RKO (cell line): ENCODE data around the gene PCDHB14.
"Not testable (repeated sequence)": the region's sequence is repeated elsewhere in the genome, so short reads cannot be mapped to it uniquely, and the experiment has no call there.

Experiments
- DNase-seq: peaks from one replicate; pipeline ENCODE4 v3.0.0-alpha.2; 2016; ENCODE audit warnings: low spot score

Gene PCDHB14

DNA sequence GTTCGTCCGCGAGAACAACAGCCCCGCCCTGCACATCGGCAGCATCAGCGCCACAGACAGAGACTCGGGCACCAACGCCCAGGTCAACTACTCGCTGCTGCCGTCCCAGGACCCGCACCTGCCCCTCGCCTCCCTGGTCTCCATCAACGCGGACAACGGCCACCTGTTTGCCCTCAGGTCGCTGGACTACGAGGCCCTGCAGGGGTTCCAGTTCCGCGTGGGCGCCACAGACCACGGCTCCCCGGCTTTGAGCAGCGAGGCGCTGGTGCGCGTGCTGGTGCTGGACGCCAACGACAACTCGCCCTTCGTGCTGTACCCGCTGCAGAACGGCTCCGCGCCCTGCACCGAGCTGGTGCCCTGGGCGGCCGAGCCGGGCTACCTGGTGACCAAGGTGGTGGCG is 12.9 kb upstream of the PCDHB14 start:
- DNase-seq = not testable (repeated sequence)

DNA sequence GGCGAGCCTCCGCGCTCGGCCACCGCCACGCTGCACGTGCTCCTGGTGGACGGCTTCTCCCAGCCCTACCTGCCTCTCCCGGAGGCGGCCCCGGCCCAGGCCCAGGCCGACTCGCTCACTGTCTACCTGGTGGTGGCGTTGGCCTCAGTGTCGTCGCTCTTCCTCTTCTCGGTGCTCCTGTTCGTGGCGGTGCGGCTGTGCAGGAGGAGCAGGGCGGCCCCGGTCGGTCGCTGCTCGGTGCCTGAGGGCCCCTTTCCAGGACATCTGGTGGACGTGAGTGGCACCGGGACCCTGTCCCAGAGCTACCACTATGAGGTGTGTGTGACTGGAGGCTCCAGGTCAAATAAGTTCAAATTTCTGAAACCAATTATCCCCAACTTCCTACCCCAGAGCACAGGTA is 12.3 kb upstream of the PCDHB14 start:
- DNase-seq = not testable (repeated sequence)

DNA sequence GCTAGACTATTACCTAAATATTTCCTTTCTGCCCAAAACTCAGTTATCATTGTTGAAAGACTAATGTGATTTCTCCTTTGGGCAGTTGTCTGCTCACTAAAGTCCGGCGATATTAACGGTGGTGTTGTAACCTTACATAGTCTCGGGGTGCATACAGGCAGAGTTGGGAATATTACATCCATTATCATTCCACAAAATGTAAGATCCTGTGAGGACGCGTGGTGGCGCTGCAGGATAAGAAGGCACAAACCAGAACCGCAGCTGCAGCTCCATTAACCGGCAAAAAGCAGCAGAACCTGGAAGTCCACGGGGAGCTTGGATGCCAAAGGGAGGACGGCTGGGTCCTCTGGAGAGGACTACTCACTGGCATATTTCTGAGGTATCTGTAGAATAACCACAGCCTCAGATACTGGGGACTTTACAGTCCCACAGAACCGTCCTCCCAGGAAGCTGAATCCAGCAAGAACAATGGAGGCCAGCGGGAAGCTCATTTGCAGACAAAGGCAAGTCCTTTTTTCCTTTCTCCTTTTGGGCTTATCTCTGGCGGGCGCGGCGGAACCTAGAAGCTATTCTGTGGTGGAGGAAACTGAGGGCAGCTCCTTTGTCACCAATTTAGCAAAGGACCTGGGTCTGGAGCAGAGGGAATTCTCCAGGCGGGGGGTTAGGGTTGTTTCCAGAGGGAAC is 9.3 kb upstream of the PCDHB14 start, which contains the start of gene PCDHB13:
PCDHB13 (plus strand) TSS at position 264 of the 684 bp plus-strand sequence; CDS start at position 469, 205 bp downstream.
- peak; percentile 92 for DNase-seq

DNA sequence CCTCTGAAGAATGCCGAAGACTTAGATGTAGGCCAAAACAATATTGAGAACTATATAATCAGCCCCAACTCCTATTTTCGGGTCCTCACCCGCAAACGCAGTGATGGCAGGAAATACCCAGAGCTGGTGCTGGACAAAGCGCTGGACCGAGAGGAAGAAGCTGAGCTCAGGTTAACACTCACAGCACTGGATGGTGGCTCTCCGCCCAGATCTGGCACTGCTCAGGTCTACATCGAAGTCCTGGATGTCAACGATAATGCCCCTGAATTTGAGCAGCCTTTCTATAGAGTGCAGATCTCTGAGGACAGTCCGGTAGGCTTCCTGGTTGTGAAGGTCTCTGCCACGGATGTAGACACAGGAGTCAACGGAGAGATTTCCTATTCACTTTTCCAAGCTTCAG is 8.6 kb upstream of the PCDHB14 start:
- not testable (repeated sequence) for DNase-seq

DNA sequence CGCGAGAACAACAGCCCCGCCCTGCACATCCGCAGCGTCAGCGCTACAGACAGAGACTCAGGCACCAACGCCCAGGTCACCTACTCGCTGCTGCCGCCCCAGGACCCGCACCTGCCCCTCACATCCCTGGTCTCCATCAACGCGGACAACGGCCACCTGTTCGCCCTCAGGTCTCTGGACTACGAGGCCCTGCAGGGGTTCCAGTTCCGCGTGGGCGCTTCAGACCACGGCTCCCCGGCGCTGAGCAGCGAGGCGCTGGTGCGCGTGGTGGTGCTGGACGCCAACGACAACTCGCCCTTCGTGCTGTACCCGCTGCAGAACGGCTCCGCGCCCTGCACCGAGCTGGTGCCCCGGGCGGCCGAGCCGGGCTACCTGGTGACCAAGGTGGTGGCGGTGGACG is 7.6 kb upstream of the PCDHB14 start:
- DNase-seq = not testable (repeated sequence)

DNA sequence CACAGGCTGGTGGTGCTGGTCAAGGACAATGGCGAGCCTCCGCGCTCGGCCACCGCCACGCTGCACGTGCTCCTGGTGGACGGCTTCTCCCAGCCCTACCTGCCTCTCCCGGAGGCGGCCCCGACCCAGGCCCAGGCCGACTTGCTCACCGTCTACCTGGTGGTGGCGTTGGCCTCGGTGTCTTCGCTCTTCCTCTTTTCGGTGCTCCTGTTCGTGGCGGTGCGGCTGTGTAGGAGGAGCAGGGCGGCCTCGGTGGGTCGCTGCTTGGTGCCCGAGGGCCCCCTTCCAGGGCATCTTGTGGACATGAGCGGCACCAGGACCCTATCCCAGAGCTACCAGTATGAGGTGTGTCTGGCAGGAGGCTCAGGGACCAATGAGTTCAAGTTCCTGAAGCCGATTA is 7.1 kb upstream of the PCDHB14 start:
- not testable (repeated sequence) for DNase-seq

DNA sequence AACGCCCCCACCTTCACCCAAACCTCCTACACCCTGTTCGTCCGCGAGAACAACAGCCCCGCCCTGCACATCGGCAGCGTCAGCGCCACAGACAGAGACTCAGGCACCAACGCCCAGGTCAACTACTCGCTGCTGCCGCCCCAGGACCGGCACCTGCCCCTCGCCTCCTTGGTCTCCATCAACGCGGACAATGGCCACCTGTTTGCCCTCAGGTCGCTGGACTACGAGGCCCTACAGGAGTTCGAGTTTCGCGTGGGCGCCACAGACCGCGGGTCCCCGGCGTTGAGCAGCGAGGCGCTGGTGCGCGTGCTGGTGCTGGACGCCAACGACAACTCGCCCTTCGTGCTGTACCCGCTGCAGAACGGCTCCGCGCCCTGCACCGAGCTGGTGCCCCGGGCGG is 1.7 kb downstream of the PCDHB14 start:
- not testable (repeated sequence) for DNase-seq

DNA sequence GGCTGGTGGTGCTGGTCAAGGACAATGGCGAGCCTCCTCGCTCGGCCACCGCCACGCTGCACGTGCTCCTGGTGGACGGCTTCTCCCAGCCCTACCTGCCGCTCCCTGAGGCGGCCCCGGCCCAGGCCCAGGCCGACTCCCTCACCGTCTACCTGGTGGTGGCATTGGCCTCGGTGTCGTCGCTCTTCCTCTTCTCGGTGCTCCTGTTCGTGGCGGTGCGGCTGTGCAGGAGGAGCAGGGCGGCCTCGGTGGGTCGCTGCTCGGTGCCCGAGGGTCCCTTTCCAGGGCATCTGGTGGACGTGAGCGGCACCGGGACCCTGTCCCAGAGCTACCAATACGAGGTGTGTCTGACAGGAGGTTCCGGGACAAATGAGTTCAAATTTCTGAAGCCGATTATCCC is 2.3 kb downstream of the PCDHB14 start:
- not testable (repeated sequence) for DNase-seq

DNA sequence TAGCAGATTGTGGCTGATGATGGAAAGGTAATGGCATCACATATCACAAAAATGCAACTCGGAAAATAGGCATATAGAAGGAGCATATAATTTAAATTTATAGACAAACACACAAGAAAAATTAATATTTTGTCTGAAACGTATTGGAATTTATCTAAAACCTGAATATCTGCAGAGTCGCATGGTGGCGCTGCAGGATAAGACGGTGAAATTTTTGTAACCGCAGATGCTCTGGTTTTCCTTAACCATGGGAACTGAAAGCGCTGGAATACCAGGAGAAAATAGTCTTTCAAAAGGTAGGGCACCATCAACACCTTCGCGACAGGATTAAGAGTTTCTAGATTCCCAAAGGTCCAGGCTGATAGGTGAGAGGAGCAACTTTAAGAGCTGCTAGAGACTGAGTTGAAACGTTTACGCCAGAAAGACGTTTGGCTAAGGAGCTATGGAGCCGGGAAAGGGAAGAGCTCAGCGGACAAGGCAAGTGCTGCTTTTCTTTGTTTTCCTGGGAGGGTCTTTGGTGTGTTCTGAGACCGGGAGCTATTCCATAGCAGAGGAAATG is 11.0 kb downstream of the PCDHB14 start:
- DNase-seq = no peak

DNA sequence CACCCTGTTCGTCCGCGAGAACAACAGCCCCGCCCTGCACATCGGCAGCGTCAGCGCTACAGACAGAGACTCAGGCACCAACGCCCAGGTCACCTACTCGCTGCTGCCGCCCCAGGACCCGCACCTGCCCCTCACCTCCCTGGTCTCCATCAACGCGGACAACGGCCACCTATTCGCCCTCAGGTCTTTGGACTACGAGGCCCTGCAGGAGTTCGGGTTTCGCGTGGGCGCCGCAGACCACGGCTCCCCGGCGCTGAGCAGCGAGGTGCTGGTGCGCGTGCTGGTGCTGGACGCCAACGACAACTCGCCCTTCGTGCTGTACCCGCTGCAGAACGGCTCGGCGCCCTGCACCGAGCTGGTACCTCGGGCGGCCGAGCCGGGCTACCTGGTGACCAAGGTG is 12.8 kb downstream of the PCDHB14 start:
- not testable (repeated sequence) for DNase-seq

DNA sequence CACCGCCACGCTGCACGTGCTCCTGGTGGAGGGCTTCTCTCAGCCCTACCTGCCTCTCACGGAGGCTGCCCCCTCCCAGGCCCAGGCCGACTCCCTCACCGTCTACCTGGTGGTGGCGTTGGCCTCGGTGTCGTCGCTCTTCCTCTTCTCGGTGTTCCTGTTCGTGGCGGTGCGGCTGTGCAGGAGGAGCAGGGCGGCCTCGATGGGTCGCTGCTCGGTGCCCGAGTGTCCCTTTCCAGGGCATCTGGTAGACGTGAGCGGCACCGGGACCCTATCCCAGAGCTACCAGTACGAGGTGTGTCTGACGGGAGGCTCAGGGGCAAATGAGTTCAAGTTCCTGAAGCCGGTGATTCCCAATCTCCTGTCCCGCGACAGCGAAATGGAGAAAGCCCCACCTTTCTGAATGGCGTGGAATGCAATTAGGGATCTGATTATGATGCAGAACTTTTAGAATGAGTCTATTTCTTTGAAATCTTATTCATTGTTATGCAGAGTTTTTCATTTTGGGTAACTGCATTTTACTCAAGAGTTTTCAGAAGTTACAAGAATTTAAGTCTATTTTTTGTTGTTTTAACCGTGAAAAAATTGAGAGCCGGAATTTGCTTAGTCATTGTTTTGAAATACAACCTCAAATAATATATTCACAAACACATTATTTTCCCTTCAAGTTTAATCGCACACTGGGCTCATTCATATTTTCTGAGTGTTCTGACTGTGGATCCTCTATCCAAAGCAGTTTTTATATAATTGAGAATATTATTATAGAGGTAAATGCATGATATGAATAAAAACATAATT is 13.6 kb downstream of the PCDHB14 start:
- no peak for DNase-seq

DNA sequence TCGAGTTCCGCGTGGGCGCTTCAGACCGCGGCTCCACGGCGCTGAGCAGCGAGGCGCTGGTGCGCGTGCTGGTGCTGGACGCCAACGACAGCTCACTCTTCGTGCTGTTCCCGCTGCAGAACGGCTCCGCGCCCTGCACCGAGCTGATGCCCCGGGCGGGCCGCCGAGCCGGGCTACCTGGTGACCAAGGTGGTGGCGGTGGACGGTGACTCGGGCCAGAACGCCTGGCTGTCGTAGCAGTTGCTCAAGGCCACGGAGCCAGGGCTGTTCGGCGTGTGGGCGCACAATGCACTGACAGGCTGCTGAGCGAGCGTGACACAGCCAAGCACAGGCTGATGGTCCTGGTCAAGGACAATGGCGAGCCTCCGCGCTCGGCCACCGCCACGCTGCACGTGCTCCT is 18.4 kb downstream of the PCDHB14 start:
- no peak for DNase-seq

DNA sequence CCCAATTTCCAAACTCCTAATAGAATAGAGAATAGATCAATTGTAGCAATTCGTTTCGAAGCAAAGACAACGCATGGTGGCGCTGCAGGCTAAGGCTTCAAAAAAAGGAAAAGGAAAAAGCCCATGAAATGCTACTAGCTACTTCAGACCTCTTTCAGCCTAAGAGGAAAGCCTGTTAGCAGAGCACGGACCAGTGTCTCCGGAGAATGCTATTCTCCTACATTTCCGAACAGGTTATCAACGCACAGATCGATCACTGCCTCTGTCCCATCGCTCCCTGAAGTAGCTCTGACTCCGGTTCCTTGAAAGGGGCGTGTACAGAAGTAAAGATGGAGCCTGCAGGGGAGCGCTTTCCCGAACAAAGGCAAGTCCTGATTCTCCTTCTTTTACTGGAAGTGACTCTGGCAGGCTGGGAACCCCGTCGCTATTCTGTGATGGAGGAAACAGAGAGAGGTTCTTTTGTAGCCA is 22.1 kb downstream of the PCDHB14 start, which contains the start of gene PCDHB15:
PCDHB15 (plus strand) TSS at position 146 of the 468 bp plus-strand sequence; CDS start at position 330, 184 bp downstream.
- DNase-seq = peak; percentile 42

DNA sequence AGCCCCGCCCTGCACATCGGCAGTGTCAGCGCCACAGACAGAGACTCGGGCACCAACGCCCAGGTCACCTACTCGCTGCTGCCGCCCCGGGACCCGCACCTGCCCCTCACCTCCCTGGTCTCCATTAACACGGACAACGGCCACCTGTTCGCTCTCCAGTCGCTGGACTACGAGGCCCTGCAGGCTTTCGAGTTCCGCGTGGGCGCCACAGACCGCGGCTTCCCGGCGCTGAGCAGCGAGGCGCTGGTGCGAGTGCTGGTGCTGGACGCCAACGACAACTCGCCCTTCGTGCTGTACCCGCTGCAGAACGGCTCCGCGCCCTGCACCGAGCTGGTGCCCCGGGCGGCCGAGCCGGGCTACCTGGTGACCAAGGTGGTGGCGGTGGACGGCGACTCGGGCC is 23.8 kb downstream of the PCDHB14 start:
- not testable (repeated sequence) for DNase-seq

DNA sequence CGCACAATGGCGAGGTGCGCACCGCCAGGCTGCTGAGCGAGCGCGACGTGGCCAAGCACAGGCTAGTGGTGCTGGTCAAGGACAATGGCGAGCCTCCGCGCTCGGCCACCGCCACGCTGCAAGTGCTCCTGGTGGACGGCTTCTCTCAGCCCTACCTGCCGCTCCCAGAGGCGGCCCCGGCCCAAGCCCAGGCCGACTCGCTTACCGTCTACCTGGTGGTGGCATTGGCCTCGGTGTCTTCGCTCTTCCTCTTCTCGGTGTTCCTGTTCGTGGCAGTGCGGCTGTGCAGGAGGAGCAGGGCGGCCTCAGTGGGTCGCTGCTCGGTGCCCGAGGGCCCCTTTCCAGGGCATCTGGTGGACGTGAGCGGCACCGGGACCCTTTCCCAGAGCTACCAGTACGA is 24.3 kb downstream of the PCDHB14 start:
- DNase-seq = not testable (repeated sequence)

DNA sequence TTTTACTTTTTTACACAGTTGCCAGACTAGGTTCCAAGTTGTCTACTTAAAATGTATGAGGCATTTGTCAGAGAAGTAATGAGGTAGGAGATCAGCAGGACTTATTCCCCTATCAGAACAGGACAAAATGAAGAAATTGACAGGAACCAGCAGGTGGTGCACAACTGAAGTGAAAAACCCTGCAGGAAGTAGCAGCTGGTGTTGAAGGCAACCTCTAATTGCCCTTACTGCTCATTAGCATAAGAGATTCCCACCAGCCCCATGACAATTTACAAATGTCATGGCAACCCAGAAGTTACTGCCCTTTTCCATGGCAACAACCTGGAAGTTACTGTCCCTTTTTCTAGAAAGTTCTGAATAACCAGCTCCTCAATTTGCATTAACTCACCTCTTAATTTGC is 27.4 kb downstream of the PCDHB14 start:
- peak; percentile 46 for DNase-seq

DNA sequence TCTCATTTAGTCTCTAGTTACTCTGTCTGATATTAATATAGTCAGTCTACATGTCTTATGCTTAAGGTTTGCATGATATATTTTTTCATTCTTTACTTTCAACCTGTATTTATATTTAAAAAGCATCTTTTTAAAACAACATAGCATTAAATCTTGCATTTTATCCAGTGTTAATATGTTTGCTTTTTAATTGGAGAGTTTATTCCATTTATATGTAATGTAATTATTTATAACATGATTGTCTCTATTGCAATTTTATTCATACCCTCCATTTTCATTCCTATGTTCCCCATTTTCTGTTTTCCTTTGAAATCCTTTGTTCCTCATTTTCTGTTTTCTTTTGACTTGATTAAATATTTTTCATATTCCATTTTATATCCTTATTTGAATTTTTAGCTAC is 35.3 kb downstream of the PCDHB14 start:
- no peak for DNase-seq

DNA sequence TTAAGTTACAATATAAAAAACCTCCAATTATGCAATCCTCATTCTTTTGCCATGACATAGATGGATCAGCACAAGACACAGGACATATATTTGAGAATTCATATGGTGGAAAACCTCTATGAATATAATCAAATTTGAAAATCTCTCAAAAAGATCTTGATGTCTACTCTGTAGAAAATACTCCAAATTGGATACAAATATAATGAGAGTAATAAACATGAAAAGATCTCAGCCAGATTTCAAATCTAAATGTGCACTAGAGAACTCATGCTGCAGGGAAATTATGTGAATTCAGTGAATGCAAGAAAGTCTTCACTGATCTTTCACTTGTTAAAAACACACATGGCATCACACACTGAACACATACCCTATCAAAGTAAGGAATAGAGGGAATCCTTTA is 35.8 kb downstream of the PCDHB14 start:
- DNase-seq = no peak

DNA sequence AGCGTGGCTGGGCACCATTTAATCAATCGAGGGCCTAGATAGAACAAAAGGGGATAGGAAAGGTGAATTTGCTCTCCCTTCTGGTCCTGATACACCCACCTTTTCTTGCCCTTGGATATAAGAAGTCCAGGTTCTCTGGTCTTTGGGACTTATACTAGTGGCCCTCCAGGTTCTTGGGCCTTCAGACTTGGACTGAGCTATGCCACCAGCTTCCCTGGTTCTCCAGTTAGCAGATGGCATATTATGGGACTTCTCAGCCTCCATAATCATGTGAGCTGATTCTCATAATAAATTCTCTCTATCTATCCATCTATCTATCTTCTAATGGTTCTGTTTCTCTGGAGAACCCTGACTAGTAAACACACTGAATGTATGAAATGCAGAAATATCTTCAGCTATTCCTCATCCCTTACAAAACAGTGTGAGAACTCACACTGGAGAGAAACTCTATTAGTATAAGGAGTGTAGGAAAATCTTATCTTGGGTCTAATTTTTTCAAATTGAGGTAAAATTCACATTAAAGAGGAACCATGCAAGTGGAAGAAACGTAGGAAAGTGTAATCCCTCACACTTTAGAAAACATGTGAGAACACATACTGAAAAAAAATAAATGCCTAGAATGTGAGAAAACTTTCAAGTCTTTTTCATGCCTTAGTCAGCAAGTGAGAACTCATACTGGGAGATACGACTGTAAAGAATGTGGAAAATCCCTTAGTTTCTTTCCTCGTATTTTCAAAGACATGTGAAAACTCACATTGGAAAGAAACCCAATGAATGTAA is 37.5 kb downstream of the PCDHB14 start:
- DNase-seq = no peak

DNA sequence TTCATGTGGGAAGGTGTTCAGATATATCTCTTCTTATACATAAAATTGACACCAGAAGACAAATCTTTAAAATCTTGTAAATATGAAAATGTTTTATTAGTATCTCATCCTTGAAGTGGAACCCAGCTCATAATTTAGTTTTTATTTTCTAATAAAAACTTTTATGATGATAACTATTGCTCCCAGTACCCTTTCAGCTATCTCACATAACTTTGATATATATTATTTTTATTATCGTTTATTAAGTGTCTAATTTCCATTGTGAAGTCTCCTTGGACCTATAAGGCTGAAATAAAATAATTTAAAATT is 38.0 kb downstream of the PCDHB14 start:
- no peak for DNase-seq

DNA sequence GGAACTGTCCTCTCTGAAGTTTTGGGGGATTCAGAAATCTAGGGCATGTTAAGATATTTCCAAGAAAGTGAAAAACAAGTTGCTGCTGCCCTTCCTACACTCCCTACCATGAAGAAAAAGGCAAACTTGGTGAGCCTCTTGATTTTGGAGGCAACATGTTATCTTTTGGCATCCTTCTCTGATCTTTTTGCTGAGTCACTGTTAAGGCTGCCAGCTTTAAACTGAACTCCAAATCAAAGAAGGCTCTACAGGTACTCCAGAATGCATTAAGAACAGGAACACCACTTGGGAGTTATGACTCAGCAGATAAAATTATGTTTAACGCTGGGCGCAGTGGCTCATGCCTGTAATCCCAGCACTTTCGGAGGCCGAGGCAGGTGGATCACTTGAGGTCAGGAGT is 46.1 kb downstream of the PCDHB14 start:
- no peak for DNase-seq

DNA sequence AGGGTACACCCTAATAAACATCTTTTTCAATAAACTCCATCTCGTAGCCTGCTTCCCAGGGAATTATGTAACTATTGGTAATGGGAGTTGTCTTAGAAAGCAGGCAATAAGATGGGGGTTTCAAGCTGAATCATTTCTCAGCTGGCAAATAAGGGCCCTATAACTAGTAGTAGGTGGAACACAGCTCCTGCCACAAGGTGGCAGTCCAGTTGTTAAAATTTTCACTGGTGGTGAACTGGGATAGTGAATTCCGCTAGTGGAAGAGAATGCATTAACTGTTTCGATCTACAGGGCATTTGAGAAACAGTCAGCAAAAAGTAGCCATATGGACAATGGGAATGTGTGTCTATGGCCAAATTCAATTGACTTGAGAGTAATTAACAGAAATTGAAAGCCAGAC is 49.8 kb downstream of the PCDHB14 start:
- peak; percentile 66 for DNase-seq
